ENCODE data around the gene SHISA8.

Gene SHISA8

GRCh38 chr22:41913842-41914534, 886 bp downstream of the SHISA8 start:
- DNase-seq: no peak

GRCh38 chr22:41913040-41913719, 1.7 kb downstream of the SHISA8 start:
- no peak for DNase-seq

- no peak for DNase-seq
Observed at GRCh38 chr22:41912338-41913039, 2.4 kb downstream of the SHISA8 start.

GRCh38 chr22:41911001-41911611, 3.8 kb downstream of the SHISA8 start:
- no peak for DNase-seq

- DNase-seq: peak; percentile 19
Observed at GRCh38 chr22:41910050-41911000, 4.5 kb downstream of the SHISA8 start.

- DNase-seq: no peak
Observed at GRCh38 chr22:41909310-41910049, 5.4 kb downstream of the SHISA8 start.

GRCh38 chr22:41908411-41909309, 6.2 kb downstream of the SHISA8 start:
- no peak for DNase-seq

- DNase-seq: no peak
Observed at GRCh38 chr22:41907436-41908401, 7.2 kb downstream of the SHISA8 start.

- no peak for DNase-seq
Observed at GRCh38 chr22:41906822-41907221, 8.1 kb downstream of the SHISA8 start.

- DNase-seq: no peak
Observed at GRCh38 chr22:41905411-41906202, 9.3 kb downstream of the SHISA8 start.

GRCh38 chr22:41904450-41905410, 10.1 kb downstream of the SHISA8 start:
- DNase-seq: no peak

- no peak for DNase-seq
Observed at GRCh38 chr22:41902932-41903421, 11.9 kb downstream of the SHISA8 start.

- no peak for DNase-seq
Observed at GRCh38 chr22:41902016-41902415, 12.9 kb downstream of the SHISA8 start.

- no peak for DNase-seq
Observed at GRCh38 chr22:41900652-41901312, 14.1 kb downstream of the SHISA8 start.

- no peak for DNase-seq
Observed at GRCh38 chr22:41899992-41900651, 14.8 kb downstream of the SHISA8 start.

GRCh38 chr22:41899110-41899509, 15.8 kb downstream of the SHISA8 start:
- no peak for DNase-seq

All from activated effector memory CD4-positive, alpha-beta T cell treated with Interleukin-2 at 50 U/mL for 16 hours (primary cell).